Mammary epithelial cell (primary cell): ENCODE results near the gene MAP4K1.

Experiments used
- EZH2 ChIP-seq: IDR thresholded peaks from 2 replicates; pipeline ENCODE4 v1.6.1; 2012; ENCODE audit warnings: low read length, inconsistent platforms, borderline replicate concordance
- TF ChIP-seq, protein P1 (sequence below), 2 donors: IDR thresholded peaks in 1 of 2; conservative IDR thresholded peaks in 1 of 2; 2 replicates each; pipeline ENCODE4 v1.5.1; 2011 to 2012; ENCODE audit warnings: inconsistent platforms in 2 of 2, low read length in 2 of 2, mild to moderate bottlenecking in 2 of 2, control low read depth in 1 of 2, low read depth in 1 of 2; ENCODE audit not compliant: insufficient read depth in 1 of 2; ENCODE audit errors: extremely low read depth in 1 of 2

DNA sequence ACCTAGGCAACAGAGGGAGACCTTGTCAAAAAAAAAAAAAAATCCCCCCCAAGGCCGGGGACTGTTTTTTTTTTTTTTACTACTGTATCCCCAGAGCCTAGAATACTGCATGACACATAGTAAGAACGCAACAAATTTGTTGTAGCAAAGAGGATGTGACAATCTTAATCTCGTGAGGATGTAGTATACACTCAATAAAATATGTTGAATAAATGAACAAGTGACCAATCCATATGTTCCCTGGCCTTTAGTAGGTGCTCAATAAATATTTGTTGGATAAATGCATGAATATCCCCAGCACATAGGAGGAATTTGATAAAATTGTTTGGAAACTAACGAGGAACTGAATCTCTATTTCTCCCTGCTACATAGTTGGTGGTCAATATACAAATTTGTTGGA lies 75.7 kb downstream of the MAP4K1 start:
- no peak for TF ChIP-seq EZH2
- TF ChIP-seq, protein P1, sequence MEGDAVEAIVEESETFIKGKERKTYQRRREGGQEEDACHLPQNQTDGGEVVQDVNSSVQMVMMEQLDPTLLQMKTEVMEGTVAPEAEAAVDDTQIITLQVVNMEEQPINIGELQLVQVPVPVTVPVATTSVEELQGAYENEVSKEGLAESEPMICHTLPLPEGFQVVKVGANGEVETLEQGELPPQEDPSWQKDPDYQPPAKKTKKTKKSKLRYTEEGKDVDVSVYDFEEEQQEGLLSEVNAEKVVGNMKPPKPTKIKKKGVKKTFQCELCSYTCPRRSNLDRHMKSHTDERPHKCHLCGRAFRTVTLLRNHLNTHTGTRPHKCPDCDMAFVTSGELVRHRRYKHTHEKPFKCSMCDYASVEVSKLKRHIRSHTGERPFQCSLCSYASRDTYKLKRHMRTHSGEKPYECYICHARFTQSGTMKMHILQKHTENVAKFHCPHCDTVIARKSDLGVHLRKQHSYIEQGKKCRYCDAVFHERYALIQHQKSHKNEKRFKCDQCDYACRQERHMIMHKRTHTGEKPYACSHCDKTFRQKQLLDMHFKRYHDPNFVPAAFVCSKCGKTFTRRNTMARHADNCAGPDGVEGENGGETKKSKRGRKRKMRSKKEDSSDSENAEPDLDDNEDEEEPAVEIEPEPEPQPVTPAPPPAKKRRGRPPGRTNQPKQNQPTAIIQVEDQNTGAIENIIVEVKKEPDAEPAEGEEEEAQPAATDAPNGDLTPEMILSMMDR (conservative IDR thresholded peaks at IDR 0.05 in 1 of 2, IDR thresholded peaks at IDR 0.05 in 1 of 2; ENCODE audit: extremely low read depth in 1 of 2, insufficient read depth in 1 of 2, low read depth in 1 of 2, low read length in 2 of 2) = no peak
